Spleen (tissue), 11 donors: Measurements from ENCODE around the gene TAF3. TPM values are rescaled to one million over a fixed set of nuclear protein-coding genes. Genes with fewer than 3 reads are reported as not detected.

Source experiments
- DNase-seq: peaks from one replicate; pipeline ENCODE4 v3.0.0-alpha.2; 2020
- H3K27ac ChIP-seq, 8 donors: fragments of 200-600 bp; sonication (generic) in 7 of 8; 1 replicate in 4 of 8; 2 replicates in 4 of 8; pipeline versions ENCODE4 v1.5.0 to v1.8.0; 2016 to 2021; ENCODE audit warnings: inconsistent platforms in 4 of 8, mild to moderate bottlenecking in 4 of 8, moderate library complexity in 1 of 8
- H3K27me3 ChIP-seq, 7 donors: fragments of 200-600 bp; sonication (generic) in 6 of 7; replicated peaks in 1 of 7; 1 replicate in 4 of 7; 2 replicates in 3 of 7; pipeline versions ENCODE4 v1.5.0 to v1.8.0; 2016 to 2021; ENCODE audit warnings: inconsistent platforms in 3 of 7, mild to moderate bottlenecking in 1 of 7
- H3K36me3 ChIP-seq, 6 donors: fragments of 200-600 bp; sonication (generic) in 5 of 6; 1 replicate in 4 of 6; 2 replicates in 2 of 6; pipeline versions ENCODE4 v1.5.0 to v1.8.0; 2016 to 2021; ENCODE audit warnings: inconsistent platforms in 2 of 6
- H3K4me1 ChIP-seq, 6 donors: fragments of 200-600 bp; sonication (generic) in 5 of 6; 1 replicate in 3 of 6; 2 replicates in 3 of 6; pipeline versions ENCODE4 v1.5.0 to v1.8.0; 2016 to 2021; ENCODE audit warnings: inconsistent platforms in 3 of 6
- H3K4me3 ChIP-seq, 8 donors: fragments of 200-600 bp; sonication (generic) in 7 of 8; 1 replicate in 4 of 8; 2 replicates in 4 of 8; pipeline versions ENCODE4 v1.5.0 to v1.8.0; 2016 to 2021; ENCODE audit warnings: inconsistent platforms in 4 of 8, mild to moderate bottlenecking in 4 of 8, moderate library complexity in 2 of 8
- H3K9me3 ChIP-seq, 8 donors: fragments of 200-600 bp; sonication (generic) in 7 of 8; 1 replicate in 4 of 8; 2 replicates in 4 of 8; pipeline versions ENCODE4 v1.5.0 to v1.8.0; 2016 to 2021; ENCODE audit warnings: inconsistent platforms in 4 of 8
- CTCF ChIP-seq, 11 experiments: fragments of 200-600 bp in 7 of 11; fragments of 450-650 bp in 4 of 11; sonication (generic) in 4 of 11; IDR thresholded peaks in 8 of 11; conservative IDR thresholded peaks in 3 of 11; 1 replicate in 7 of 11; 2 replicates in 4 of 11; pipeline versions ENCODE4 v1.4.0 to v1.8.0; 2016 to 2021; ENCODE audit warnings: antibody characterized with exemption in 11 of 11, inconsistent platforms in 4 of 11, mild to moderate bottlenecking in 1 of 11
- POLR2A ChIP-seq, 3 donors: fragments of 450-650 bp; IDR thresholded peaks; one replicate each; pipeline ENCODE4 v1.5.1; 2017; ENCODE audit warnings: antibody characterized with exemption in 3 of 3, mild to moderate bottlenecking in 1 of 3
- POLR2AphosphoS5 ChIP-seq, 3 donors: sonication (generic); formaldehyde crosslinking; IDR thresholded peaks; one replicate each; pipeline ENCODE4 v1.5.1; 2017; ENCODE audit warnings: antibody characterized with exemption in 3 of 3
- WGBS, 5 donors: extraction: QIAGEN DNeasy Blood & Tissue Kit in 3 of 5; methylation state at CpG; one replicate each; pipeline versions ENCODE4 v1.1.5 to v1.1.7; 2013 to 2018; 5-methylcytosine and 5-hydroxymethylcytosine counted together
- intact Hi-C: fragments of 100-400 bp; cut with DNase I; formaldehyde crosslinking; loops from one replicate; pipeline ENCODE4 v1.15.0; 2023; ENCODE audit warnings: low total_unique reads
- polyA plus RNA-seq, 3 donors: library from polyadenylated mRNA; stranded (reverse); fragments of 200-250 nt; gene quantifications; one replicate each; pipeline ENCODE4 v1.2.1, GENCODE V29; 2013
- total RNA-seq, 7 donors: library from RNA; depleted of rRNA in 3 of 7; stranded (reverse); fragments of >200 nt in 3 of 7; fragmentation: NEBNext Ultra II Directional in 4 of 7; extraction: Animal tissue kit (Norgen Biotek cat#: 25700) in 4 of 7; gene quantifications; one replicate each; pipeline versions ENCODE4 v1.1.0 to v1.2.1, GENCODE V29; 2016 to 2021
- donor health status: healthy with polysubstance abuse.
- donor health status: DM: no; HTN: no; CAD: no; lungs with moderate emphysema.
- donor health status: DM: no; HTN: no; CAD: no.
- donor health status: Bipolar disorder and iron deficiency.
- donor health status: healthy.
- donor health status: DM: no; HTN: no; CAD: no.
- donor health status: DM: yes; HTN: yes; CAD: no.

The TAF3 gene
- total and polyA plus RNA-seq, 10 donors: 2.7 to 13.0 (median 9.8) TPM

GRCh38 chr10:7957591-7957990 lies 139.3 kb downstream of the TAF3 start:
- TF ChIP-seq POLR2AphosphoS5 (IDR thresholded peaks at IDR 0.05) (no peak), CTCF (IDR thresholded peaks at IDR 0.05 in 8 of 11, conservative IDR thresholded peaks at IDR 0.05 in 3 of 11) (no peak), POLR2A (IDR thresholded peaks at IDR 0.05) (no peak)
- 77 to 94% (median 83%) methylated on average over 5 of the region's 5 CpGs for WGBS, 5 donors
- Histone ChIP-seq H3K9me3 (no peaks in the 10 kb centered on the region), H3K4me1 (peaks cover 4 to 15% (median 10%) of the 10 kb centered on the region in 6 donors), H3K27me3 (no peaks in the 10 kb centered on the region), H3K4me3 (no peak overlapping the region), H3K27ac (no peak overlapping the region), H3K36me3 (peaks cover 0 to 5% (median 0%) of the 10 kb centered on the region in 6 donors)
- intact Hi-C loops: no loop called here
- no peak for DNase-seq

GRCh38 chr10:7958442-7958841 lies 140.1 kb downstream of the TAF3 start:
- no peak overlapping the region for H3K4me3 ChIP-seq
- H3K27ac ChIP-seq: no peak overlapping the region
- peaks cover 0 to 6% (median 0%) of the 10 kb centered on the region in 6 donors for H3K36me3 ChIP-seq
- TF ChIP-seq POLR2AphosphoS5 (IDR thresholded peaks at IDR 0.05) (no peak), POLR2A (IDR thresholded peaks at IDR 0.05) (no peak), CTCF (IDR thresholded peaks at IDR 0.05 in 8 of 11, conservative IDR thresholded peaks at IDR 0.05 in 3 of 11) (no peak)
- no peaks in the 10 kb centered on the region for H3K9me3 ChIP-seq
- intact Hi-C loops: no loop called here
- 88 to 98% (median 94%) methylated on average over 5 of the region's 5 CpGs for WGBS, 5 donors
- no peaks in the 10 kb centered on the region for H3K27me3 ChIP-seq
- peaks cover 4 to 15% (median 10%) of the 10 kb centered on the region in 6 donors for H3K4me1 ChIP-seq
- no peak for DNase-seq

- intact Hi-C loops: no loop called here
- Histone ChIP-seq H3K27me3 (no peaks in the 10 kb centered on the region), H3K9me3 (no peaks in the 10 kb centered on the region), H3K27ac (no peak overlapping the region), H3K4me3 (no peak overlapping the region), H3K36me3 (peaks cover 0 to 22% (median 11%) of the 10 kb centered on the region in 6 donors), H3K4me1 (peaks cover 4 to 15% (median 10%) of the 10 kb centered on the region in 6 donors)
- WGBS, 5 donors: 74 to 85% (median 83%) methylated on average over 4 of the region's 4 CpGs
- no peak for TF ChIP-seq CTCF (IDR thresholded peaks at IDR 0.05 in 8 of 11, conservative IDR thresholded peaks at IDR 0.05 in 3 of 11)
- no peak for TF ChIP-seq POLR2A (IDR thresholded peaks at IDR 0.05)
- TF ChIP-seq POLR2AphosphoS5 (IDR thresholded peaks at IDR 0.05): no peak
- DNase-seq: no peak
Measured at GRCh38 chr10:7960108-7960507, 141.8 kb downstream of the TAF3 start.

GRCh38 chr10:7962592-7962991 lies 144.3 kb downstream of the TAF3 start:
- no peak for DNase-seq
- H3K9me3 ChIP-seq: no peaks in the 10 kb centered on the region
- H3K27ac ChIP-seq: no peak overlapping the region
- H3K36me3 ChIP-seq: peaks cover 0 to 46% (median 11%) of the 10 kb centered on the region in 6 donors
- no peaks in the 10 kb centered on the region for H3K27me3 ChIP-seq
- 75 to 80% (median 77%) methylated on average over 5 of the region's 5 CpGs for WGBS, 5 donors
- intact Hi-C loops: no loop called here
- TF ChIP-seq CTCF (IDR thresholded peaks at IDR 0.05 in 8 of 11, conservative IDR thresholded peaks at IDR 0.05 in 3 of 11): no peak
- no peak for TF ChIP-seq POLR2AphosphoS5 (IDR thresholded peaks at IDR 0.05)
- TF ChIP-seq POLR2A (IDR thresholded peaks at IDR 0.05): no peak
- no peak overlapping the region for H3K4me3 ChIP-seq
- H3K4me1 ChIP-seq: no peaks in the 10 kb centered on the region
